HFF-Myc (cell line): Measurements from ENCODE around the gene SPRY4.

Source experiments
- DNase-seq: peaks from one replicate; pipeline ENCODE4 v3.0.0-alpha.2; 2011; ENCODE audit warnings: low read depth; ENCODE audit errors: extremely low read depth
- H3K4me3 ChIP-seq: replicated peaks from 2 replicates; pipeline ENCODE4 v1.5.1; 2011; ENCODE audit warnings: low read depth, mild to moderate bottlenecking, control low read depth, low read length
- CTCF ChIP-seq: IDR thresholded peaks from 2 replicates; pipeline ENCODE4 v1.5.1; 2012; ENCODE audit warnings: mild to moderate bottlenecking, low read depth, low read length, control low read depth; ENCODE audit errors: missing control alignments

SPRY4 gene

GRCh38 chr5:142289708-142290576, 34.9 kb downstream of the SPRY4 start:
- H3K4me3 ChIP-seq = no peak overlapping the region
- no peak for TF ChIP-seq CTCF
- no peak for DNase-seq

GRCh38 chr5:142287973-142288313, 36.9 kb downstream of the SPRY4 start:
- H3K4me3 ChIP-seq = no peak overlapping the region
- no peak for TF ChIP-seq CTCF
- DNase-seq = no peak

- TF ChIP-seq CTCF = no peak
- no peak for DNase-seq
- H3K4me3 ChIP-seq = no peak overlapping the region
Observed at GRCh38 chr5:142287096-142287972, 37.5 kb downstream of the SPRY4 start.

- DNase-seq = no peak
- no peak for TF ChIP-seq CTCF
- H3K4me3 ChIP-seq = no peak overlapping the region
Observed at GRCh38 chr5:142286111-142286510, 38.7 kb downstream of the SPRY4 start.

GRCh38 chr5:142283304-142283703, 41.5 kb downstream of the SPRY4 start:
- no peak overlapping the region for H3K4me3 ChIP-seq
- no peak for DNase-seq
- TF ChIP-seq CTCF = no peak

- DNase-seq = no peak
- TF ChIP-seq CTCF = no peak
- H3K4me3 ChIP-seq = no peak overlapping the region
Observed at GRCh38 chr5:142281966-142282365, 42.9 kb downstream of the SPRY4 start.
